B cell (primary cell): ENCODE measurements around the gene SRSF10. TPM values are rescaled to one million over a fixed set of nuclear protein-coding genes. Genes with fewer than 3 reads are reported as not detected.
"Not testable (repeated sequence)": the region's sequence is repeated elsewhere in the genome, so short reads cannot be mapped to it uniquely, and the experiment has no call there.

Experiments
- ATAC-seq: fragments of 200-7000 bp; cut with Tn5 transposase; one replicate; pipeline ENCODE4 v1.10.0; 2021; ENCODE audit warnings: low read depth, mild to moderate bottlenecking, moderate number of reproducible peaks, moderate library complexity
- CTCF ChIA-PET: fragments of 350-600 bp; sonication (Branson Sonifier 250); formaldehyde crosslinking; loops from one replicate; lab custom pipeline; 2021; ENCODE audit warnings: antibody characterized with exemption, inconsistent platforms; lab: Charles Lee
- POLR2A ChIA-PET: fragments of 350-600 bp; sonication (Branson Sonifier 250); formaldehyde crosslinking; loops from one replicate; lab custom pipeline; 2021; ENCODE audit warnings: antibody characterized with exemption; lab: Charles Lee
- DNase-seq: peaks from one replicate; pipeline ENCODE4 v3.0.0; 2013
- H2AFZ ChIP-seq: 2 replicates; pipeline ENCODE4 v1.6.1; 2012; ENCODE audit warnings: mild to moderate bottlenecking, low read depth, low read length; ENCODE audit not compliant: insufficient read depth, poor library complexity, severe bottlenecking
- H3K27ac ChIP-seq, 2 donors: 1 replicate in 1 of 2; 2 replicates in 1 of 2; pipeline ENCODE4 v1.5.1; 2012 to 2013; ENCODE audit warnings: low read length in 2 of 2, mild to moderate bottlenecking in 2 of 2, moderate library complexity in 1 of 2
- H3K27me3 ChIP-seq, 4 experiments: fragments of 200-600 bp in 1 of 4; sonication (generic) in 1 of 4; replicated peaks in 1 of 4; 1 replicate in 2 of 4; 2 replicates in 2 of 4; pipeline versions ENCODE4 v1.6.1 to v1.7.0; 2013 to 2016; ENCODE audit warnings: low read length in 3 of 4, mild to moderate bottlenecking in 2 of 4, mixed read lengths in 1 of 4, moderate library complexity in 1 of 4; ENCODE audit not compliant: insufficient read depth in 4 of 4, control insufficient read depth in 3 of 4; ENCODE audit errors: control extremely low read depth in 1 of 4
- H3K36me3 ChIP-seq, 2 experiments: replicated peaks in 1 of 2; 1 replicate in 1 of 2; 2 replicates in 1 of 2; pipeline versions ENCODE4 v1.6.1 to v1.7.1; 2013; ENCODE audit warnings: low read length in 1 of 2; ENCODE audit not compliant: insufficient read depth in 2 of 2, control insufficient read depth in 1 of 2; ENCODE audit errors: control extremely low read depth in 1 of 2, extremely low read depth in 1 of 2
- H3K4me1 ChIP-seq, 2 donors: fragments of 200-600 bp in 1 of 2; sonication (generic) in 1 of 2; 1 replicate in 1 of 2; 2 replicates in 1 of 2; pipeline versions ENCODE4 v1.5.1 to v1.6.1; 2013 to 2017; ENCODE audit warnings: low read length in 2 of 2; ENCODE audit not compliant: control insufficient read depth in 2 of 2, insufficient read depth in 2 of 2
- H3K4me2 ChIP-seq: replicated peaks from 2 replicates; pipeline ENCODE3; 2012; ENCODE audit warnings: mild to moderate bottlenecking, low read depth, low read length; ENCODE audit not compliant: poor library complexity, severe bottlenecking
- H3K4me3 ChIP-seq, 5 experiments: fragments of 200-600 bp in 1 of 5; sonication (generic) in 1 of 5; 1 replicate in 3 of 5; 2 replicates in 2 of 5; pipeline versions ENCODE4 v1.5.1 to v1.7.0; 2011 to 2016; ENCODE audit warnings: low read length in 4 of 5, mild to moderate bottlenecking in 4 of 5, low read depth in 2 of 5, control low read depth in 1 of 5, moderate library complexity in 1 of 5; ENCODE audit not compliant: insufficient read depth in 1 of 5; ENCODE audit errors: control extremely low read depth in 1 of 5, extremely low read depth in 1 of 5
- H3K79me2 ChIP-seq: fragments of 200-600 bp; sonication (generic); one replicate; pipeline ENCODE4 v1.6.0; 2016; ENCODE audit warnings: low read length; ENCODE audit not compliant: control insufficient read depth, insufficient read depth
- H3K9ac ChIP-seq: fragments of 200-600 bp; sonication (generic); 2 replicates; pipeline ENCODE4 v1.6.1; 2017; ENCODE audit warnings: mild to moderate bottlenecking, low read length, moderate library complexity
- H3K9me3 ChIP-seq, 3 donors: one replicate each; pipeline versions ENCODE4 v1.6.1 to v1.7.1; 2013; ENCODE audit warnings: low read length in 2 of 3; ENCODE audit not compliant: control insufficient read depth in 2 of 3, insufficient read depth in 1 of 3; ENCODE audit errors: control extremely low read depth in 1 of 3
- H4K20me1 ChIP-seq: 2 replicates; pipeline ENCODE4 v1.6.0; 2012; ENCODE audit warnings: mild to moderate bottlenecking, low read length; ENCODE audit not compliant: insufficient read depth, control insufficient read depth, poor library complexity, severe bottlenecking
- H3K27ac Mint-ChIP-seq: one replicate; pipeline ENCODE4 v1.8.0; 2021; ENCODE audit warnings: mixed read lengths
- H3K27me3 Mint-ChIP-seq: one replicate; pipeline ENCODE4 v1.8.0; 2021; ENCODE audit warnings: mixed read lengths
- H3K4me1 Mint-ChIP-seq: one replicate; pipeline ENCODE4 v1.8.0; 2021; ENCODE audit warnings: mixed read lengths
- H3K4me3 Mint-ChIP-seq: one replicate; pipeline ENCODE4 v1.8.0; 2021; ENCODE audit warnings: mixed read lengths
- H3K9me3 Mint-ChIP-seq: one replicate; pipeline ENCODE4 v1.8.0; 2022; ENCODE audit warnings: mixed read lengths; ENCODE audit not compliant: insufficient read depth
- EZH2 ChIP-seq: IDR thresholded peaks from 2 replicates; pipeline ENCODE4 v1.6.1; 2012; ENCODE audit warnings: borderline replicate concordance, low read depth, mild to moderate bottlenecking, moderate library complexity, low read length; ENCODE audit not compliant: insufficient read depth, poor library complexity, severe bottlenecking
- WGBS: methylation state at CpG from one replicate; pipeline ENCODE4 v1.1.5; 2013; ENCODE audit warnings: missing lambda C conversion rate; ENCODE audit not compliant: insufficient coverage; 5-methylcytosine and 5-hydroxymethylcytosine counted together
- intact Hi-C: fragments of 100-400 bp; cut with micrococcal nuclease; formaldehyde crosslinking; loops from one replicate; pipeline ENCODE4 v1.10.0; 2022
- polyA plus RNA-seq: library from polyadenylated mRNA; depleted of rRNA; stranded (reverse); fragments of >200 nt; gene quantifications from 2 replicates; pipeline ENCODE4 v1.2.3, GENCODE V29; 2012
- total RNA-seq, 2 donors: library from RNA; stranded (reverse); fragments of 120-200 nt in 1 of 2; gene quantifications; 1 replicate in 1 of 2; 2 replicates in 1 of 2; pipeline versions ENCODE4 v1.2.3 to v1.2.4, GENCODE V29; 2013 to 2022
- TF ChIP-seq, protein P1 (sequence below): fragments of 200-600 bp; IDR thresholded peaks from one replicate; pipeline ENCODE4 v1.8.0; 2022; ENCODE audit warnings: antibody characterized with exemption, mild to moderate bottlenecking

The SRSF10 gene
- total and polyA plus RNA-seq, 2 donors (not counting 1 experiment from before 2014, with no cell fraction given) = 98.6 to 213 TPM

DNA sequence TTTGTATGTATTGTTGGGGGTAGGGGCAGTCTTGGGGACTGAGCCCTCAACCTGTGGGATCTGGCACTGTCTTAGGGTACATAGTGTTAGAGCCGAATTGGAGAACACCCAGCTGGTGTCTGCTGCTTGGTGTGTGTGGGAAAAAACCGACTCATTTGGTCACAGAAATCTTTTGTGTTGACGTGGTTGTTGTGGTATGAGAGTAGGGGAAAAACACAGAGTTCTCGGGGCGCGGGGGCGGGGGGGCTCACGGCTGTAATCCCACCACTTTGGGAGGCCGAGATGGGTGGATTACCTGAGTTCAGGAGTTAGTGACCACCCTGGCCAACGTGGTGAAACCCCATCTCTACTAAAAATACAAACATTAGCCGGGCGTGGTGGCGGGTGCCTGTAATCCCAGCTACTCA lies 15.3 kb upstream of the SRSF10 start:
- Histone ChIP-seq H3K9ac (no peak overlapping the region), H4K20me1 (no peaks in the 10 kb centered on the region), H3K4me2 (no peak overlapping the region), H3K9me3 (no peaks in the 10 kb centered on the region), H3K4me1 (no peaks in the 10 kb centered on the region), H3K79me2 (no peaks in the 10 kb centered on the region), H3K4me3 (no peak overlapping the region), H3K27ac (no peak overlapping the region), H3K36me3 (no peaks in the 10 kb centered on the region), H2AFZ (no peak overlapping the region), H3K27me3 (no peaks in the 10 kb centered on the region)
- peaks cover 10% of the 10 kb centered on the region for H3K4me1 Mint-ChIP-seq
- ATAC-seq (no peak), DNase-seq (no peak)
- intact Hi-C loops = no loop called here
- POLR2A ChIA-PET = no interaction called here
- WGBS = 70% methylated on average over 1 of the region's 13 CpGs
- H3K27me3 Mint-ChIP-seq = no peaks in the 10 kb centered on the region
- no peaks in the 10 kb centered on the region for H3K9me3 Mint-ChIP-seq
- H3K4me3 Mint-ChIP-seq = no peak overlapping the region
- CTCF ChIA-PET = no interaction called here
- TF ChIP-seq, protein P1, sequence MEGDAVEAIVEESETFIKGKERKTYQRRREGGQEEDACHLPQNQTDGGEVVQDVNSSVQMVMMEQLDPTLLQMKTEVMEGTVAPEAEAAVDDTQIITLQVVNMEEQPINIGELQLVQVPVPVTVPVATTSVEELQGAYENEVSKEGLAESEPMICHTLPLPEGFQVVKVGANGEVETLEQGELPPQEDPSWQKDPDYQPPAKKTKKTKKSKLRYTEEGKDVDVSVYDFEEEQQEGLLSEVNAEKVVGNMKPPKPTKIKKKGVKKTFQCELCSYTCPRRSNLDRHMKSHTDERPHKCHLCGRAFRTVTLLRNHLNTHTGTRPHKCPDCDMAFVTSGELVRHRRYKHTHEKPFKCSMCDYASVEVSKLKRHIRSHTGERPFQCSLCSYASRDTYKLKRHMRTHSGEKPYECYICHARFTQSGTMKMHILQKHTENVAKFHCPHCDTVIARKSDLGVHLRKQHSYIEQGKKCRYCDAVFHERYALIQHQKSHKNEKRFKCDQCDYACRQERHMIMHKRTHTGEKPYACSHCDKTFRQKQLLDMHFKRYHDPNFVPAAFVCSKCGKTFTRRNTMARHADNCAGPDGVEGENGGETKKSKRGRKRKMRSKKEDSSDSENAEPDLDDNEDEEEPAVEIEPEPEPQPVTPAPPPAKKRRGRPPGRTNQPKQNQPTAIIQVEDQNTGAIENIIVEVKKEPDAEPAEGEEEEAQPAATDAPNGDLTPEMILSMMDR = no peak
- TF ChIP-seq EZH2 = no peak
- H3K27ac Mint-ChIP-seq = no peak overlapping the region

DNA sequence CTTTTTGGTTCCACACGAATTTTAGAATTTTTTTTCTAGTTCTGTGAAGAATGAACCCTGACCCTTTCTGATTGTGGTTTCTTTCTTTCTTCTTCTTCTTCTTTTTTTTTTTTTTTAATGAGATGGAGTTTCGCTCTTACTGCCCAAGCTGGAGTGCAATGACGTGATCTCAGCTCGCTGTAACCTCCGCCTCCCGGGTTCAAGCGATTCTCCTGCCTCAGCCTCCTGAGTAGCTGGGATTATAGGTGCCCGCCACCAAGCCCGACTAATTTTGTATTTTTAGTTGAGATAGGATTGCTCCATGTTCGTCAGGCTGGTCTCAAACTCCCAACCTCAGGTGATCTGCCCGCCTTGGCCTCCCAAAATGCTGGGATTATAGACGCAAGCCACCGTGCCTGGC lies 11.9 kb upstream of the SRSF10 start:
- CTCF ChIA-PET, H3K4me1 ChIP-seq, H3K9me3 ChIP-seq, DNase-seq, H3K9ac ChIP-seq, H3K4me2 ChIP-seq, H3K9me3 Mint-ChIP-seq, H3K27ac ChIP-seq, ATAC-seq, H3K27me3 Mint-ChIP-seq, H3K27me3 ChIP-seq, H4K20me1 ChIP-seq, H3K36me3 ChIP-seq, H3K27ac Mint-ChIP-seq, H3K4me3 ChIP-seq, H2AFZ ChIP-seq, H3K4me3 Mint-ChIP-seq, intact Hi-C loops, H3K79me2 ChIP-seq: not testable (repeated sequence)
- whole genome bisulfite sequencing = 88% methylated on average over 11 of the region's 13 CpGs
- peaks cover 10% of the 10 kb centered on the region for H3K4me1 Mint-ChIP-seq
- POLR2A ChIA-PET = interaction anchor here (0.6 to 0.7 kb wide), 2 partner anchors 14 to 35 kb away, joined by 3 to 7 read pairs; no protein-coding TSS in a partner anchor
